Measurements from ENCODE around the gene MAP1B. TPM values are rescaled to one million over a fixed set of nuclear protein-coding genes. Genes with fewer than 3 reads are reported as not detected.

MAP1B gene
- total RNA-seq, 1 donor, result 74.3 TPM

- no peak for TF ChIP-seq CTCF (IDR thresholded peaks at IDR 0.05; ENCODE audit: insufficient read depth, low read depth, low read length)
- DNase-seq (ENCODE audit: low read depth), result no peak
- no peak overlapping the region for H3K4me3 ChIP-seq (ENCODE audit: low read depth, low read length)
These were observed 135.7 kb downstream of the MAP1B start for GRCh38 chr5:72242796-72243475.

- TF ChIP-seq CTCF (IDR thresholded peaks at IDR 0.05; ENCODE audit: insufficient read depth, low read depth, low read length), result no peak
- DNase-seq (ENCODE audit: low read depth), result no peak
- H3K4me3 ChIP-seq (ENCODE audit: low read depth, low read length), result no peak overlapping the region
These were observed 136.4 kb downstream of the MAP1B start for GRCh38 chr5:72243706-72244105.

- peak; percentile 54 for TF ChIP-seq CTCF (IDR thresholded peaks at IDR 0.05; ENCODE audit: insufficient read depth, low read depth, low read length)
- DNase-seq (ENCODE audit: low read depth), result peak; percentile 88
- no peak overlapping the region for H3K4me3 ChIP-seq (ENCODE audit: low read depth, low read length)
These were observed 137.6 kb downstream of the MAP1B start for GRCh38 chr5:72244862-72245371.

- no peak overlapping the region for H3K4me3 ChIP-seq (ENCODE audit: low read depth, low read length)
- no peak for TF ChIP-seq CTCF (IDR thresholded peaks at IDR 0.05; ENCODE audit: insufficient read depth, low read depth, low read length)
- no peak for DNase-seq (ENCODE audit: low read depth)
These were observed 138.3 kb downstream of the MAP1B start for GRCh38 chr5:72245546-72245945.

- no peak for DNase-seq (ENCODE audit: low read depth)
- H3K4me3 ChIP-seq (ENCODE audit: low read depth, low read length), result no peak overlapping the region
- no peak for TF ChIP-seq CTCF (IDR thresholded peaks at IDR 0.05; ENCODE audit: insufficient read depth, low read depth, low read length)
These were observed 138.8 kb downstream of the MAP1B start for GRCh38 chr5:72245951-72246532.

- no peak for TF ChIP-seq CTCF (IDR thresholded peaks at IDR 0.05; ENCODE audit: insufficient read depth, low read depth, low read length)
- peak; percentile 59 for DNase-seq (ENCODE audit: low read depth)
- no peak overlapping the region for H3K4me3 ChIP-seq (ENCODE audit: low read depth, low read length)
These were observed 139.7 kb downstream of the MAP1B start for GRCh38 chr5:72246954-72247442.
